Neural cell (in vitro differentiated cells): Measurements from ENCODE around the gene GPSM3.

Experiments
- CTCF ChIP-seq: fragments of 450-650 bp; IDR thresholded peaks from 2 replicates; pipeline ENCODE4 v1.5.1; 2014; ENCODE audit warnings: antibody characterized with exemption, mild to moderate bottlenecking, moderate library complexity; ENCODE audit not compliant: poor library complexity, severe bottlenecking
- EZH2 ChIP-seq: fragments of 200-600, 300-800 bp; shearing (Covaris generic), sonication (generic); IDR thresholded peaks from 2 replicates; pipeline ENCODE4 v1.6.1; 2014; ENCODE audit warnings: antibody characterized with exemption, low read length, borderline replicate concordance, mild to moderate bottlenecking; ENCODE audit not compliant: insufficient read depth, poor library complexity, severe bottlenecking
- RAD21 ChIP-seq: fragments of 450-650 bp; conservative IDR thresholded peaks from 2 replicates; pipeline ENCODE4 v1.6.1; 2014; ENCODE audit warnings: antibody characterized with exemption, mild to moderate bottlenecking, moderate library complexity
- REST ChIP-seq: IDR thresholded peaks from 2 replicates; pipeline ENCODE4 v1.6.1; 2012; ENCODE audit warnings: borderline replicate concordance
- SMC3 ChIP-seq: fragments of 450-650 bp; conservative IDR thresholded peaks from 2 replicates; pipeline ENCODE4 v1.6.1; 2014; ENCODE audit warnings: antibody characterized with exemption, mild to moderate bottlenecking, moderate library complexity; ENCODE audit not compliant: poor library complexity
- TAF1 ChIP-seq: IDR thresholded peaks from 2 replicates; pipeline ENCODE4 v1.6.1; 2012; ENCODE audit warnings: low read depth

- TF ChIP-seq CTCF (no peak), RAD21 (no peak), EZH2 (no peak), TAF1 (no peak), REST (no peak), SMC3 (no peak)
Observed at GRCh38 chr6:32210191-32210601, 17.8 kb upstream of the GPSM3 start.
